ENCODE data around the gene SEMA4B.
"Not testable (repeated sequence)": the region's sequence is repeated elsewhere in the genome, so short reads cannot be mapped to it uniquely, and the experiment has no call there.

SEMA4B gene

DNA sequence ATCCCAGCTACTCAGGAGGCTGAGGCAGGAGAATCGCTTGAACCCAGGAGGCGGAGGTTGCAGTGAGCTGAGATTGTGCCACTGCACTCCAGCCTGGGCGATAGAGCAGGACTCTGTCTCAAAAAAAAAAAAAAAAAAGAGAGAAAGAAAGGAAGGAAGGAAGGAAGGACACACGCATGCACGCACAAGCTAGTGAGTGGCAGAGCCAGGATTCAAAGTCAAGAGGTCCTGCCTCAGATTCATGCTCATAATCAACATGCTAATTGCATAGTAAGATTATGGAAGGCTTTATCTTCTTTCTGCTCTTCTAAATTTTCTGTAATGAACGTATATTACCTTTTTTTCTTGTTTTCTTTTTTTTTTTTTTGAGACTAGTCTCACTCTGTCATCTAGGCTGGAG, 59.6 kb downstream of the SEMA4B start:
- not testable (repeated sequence) for DNase-seq

DNA sequence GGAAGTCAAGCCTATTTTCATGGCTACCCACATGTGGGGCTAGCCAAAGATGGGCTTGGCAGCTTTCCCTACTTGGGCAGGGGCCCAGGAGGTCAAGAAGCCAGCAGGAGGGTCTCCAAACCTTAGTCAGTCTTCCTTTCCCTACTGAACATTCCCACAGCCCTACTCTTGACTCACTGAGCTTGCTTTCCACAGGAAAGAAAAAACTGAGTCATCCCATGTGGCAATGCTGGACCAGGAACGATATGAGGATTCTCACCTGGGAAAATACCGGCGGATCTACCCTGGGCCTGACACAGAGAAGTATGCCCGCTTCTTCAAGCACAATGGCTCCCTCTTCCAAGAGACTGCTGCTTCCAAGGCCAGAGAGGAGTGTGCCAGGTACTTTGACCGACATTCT, 60.7 kb downstream of the SEMA4B start:
- no peak for DNase-seq

DNA sequence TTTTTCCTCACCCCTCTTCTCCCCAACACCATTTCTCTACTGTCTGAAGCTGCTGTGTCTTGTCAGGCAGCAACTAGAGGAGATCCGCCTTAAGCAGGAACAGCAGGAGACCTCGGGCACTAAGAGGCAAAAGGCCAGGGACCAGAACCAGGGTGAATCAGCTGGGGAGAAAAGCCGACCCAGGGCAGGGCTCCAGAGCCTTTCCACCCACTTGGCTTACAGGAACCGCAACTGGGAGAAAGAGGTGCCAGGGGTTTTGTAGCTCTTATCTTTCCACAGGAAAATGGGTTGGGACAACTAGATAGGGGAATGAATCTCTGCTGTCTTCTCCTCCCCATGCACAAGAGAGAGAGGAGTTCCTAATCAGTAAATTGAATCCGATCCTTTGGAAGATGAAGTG, 61.3 kb downstream of the SEMA4B start:
- DNase-seq: no peak

DNA sequence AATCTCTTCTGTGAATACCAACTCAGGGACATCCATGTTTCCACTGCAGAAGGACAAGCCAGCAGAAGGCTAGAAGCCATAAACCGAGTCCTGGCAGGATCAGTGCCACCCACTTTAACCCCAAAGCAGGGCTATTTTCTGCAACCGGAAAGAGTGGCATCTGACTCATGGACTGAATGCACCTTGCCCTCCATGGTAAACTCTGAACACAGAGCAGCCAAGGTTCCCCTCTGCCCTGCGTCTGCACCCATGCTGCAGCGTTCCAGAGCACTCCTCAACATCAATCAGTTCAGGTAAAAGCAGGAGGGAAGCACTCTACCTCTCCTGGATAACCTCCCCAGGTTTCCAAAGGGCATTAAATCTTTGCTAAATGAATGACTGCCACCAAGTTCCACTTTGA, 63.5 kb downstream of the SEMA4B start:
- DNase-seq: no peak

DNA sequence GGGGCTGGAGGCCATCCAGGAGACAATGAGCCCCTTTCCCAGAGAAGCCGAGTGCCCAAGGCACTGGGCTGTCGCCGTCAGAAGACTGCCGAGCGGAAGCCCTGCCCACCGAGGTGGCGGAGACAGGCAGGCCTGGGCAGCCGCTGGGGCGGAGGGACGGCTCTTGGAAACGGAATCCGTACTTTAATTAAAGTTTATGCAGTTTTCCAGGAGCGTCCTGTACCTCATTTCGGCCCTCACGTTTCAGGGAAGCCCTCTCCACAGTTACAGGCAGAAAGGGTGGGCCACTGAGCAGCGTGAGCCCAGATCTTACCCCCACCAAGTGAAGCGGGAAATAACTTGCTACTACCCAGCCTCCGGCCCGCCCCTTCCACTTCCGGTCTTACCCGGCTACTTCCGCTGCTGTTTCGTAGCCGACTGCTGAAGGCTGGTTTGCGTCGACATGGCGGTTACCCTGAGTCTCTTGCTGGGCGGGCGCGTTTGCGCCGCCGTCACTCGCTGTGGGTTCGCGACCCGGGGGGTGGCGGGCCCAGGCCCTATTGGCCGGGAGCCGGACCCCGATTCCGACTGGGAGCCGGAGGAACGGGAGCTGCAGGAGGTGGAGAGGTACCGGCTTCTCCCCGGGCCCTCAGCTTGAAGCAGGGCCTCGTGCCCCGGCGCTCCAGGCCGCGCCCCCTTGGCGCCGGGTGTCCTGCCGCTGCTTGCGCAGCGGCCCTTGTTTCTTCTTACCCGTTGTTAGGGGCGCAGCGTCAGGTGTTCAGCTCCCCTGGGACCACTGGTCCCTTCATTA, 64.3 kb downstream of the SEMA4B start, which contains the start of gene NGRN:
NGRN (plus strand) TSS at position 402 of the 790 bp plus-strand sequence; CDS start at position 443, 41 bp downstream.
- DNase-seq: peak; percentile 90

DNA sequence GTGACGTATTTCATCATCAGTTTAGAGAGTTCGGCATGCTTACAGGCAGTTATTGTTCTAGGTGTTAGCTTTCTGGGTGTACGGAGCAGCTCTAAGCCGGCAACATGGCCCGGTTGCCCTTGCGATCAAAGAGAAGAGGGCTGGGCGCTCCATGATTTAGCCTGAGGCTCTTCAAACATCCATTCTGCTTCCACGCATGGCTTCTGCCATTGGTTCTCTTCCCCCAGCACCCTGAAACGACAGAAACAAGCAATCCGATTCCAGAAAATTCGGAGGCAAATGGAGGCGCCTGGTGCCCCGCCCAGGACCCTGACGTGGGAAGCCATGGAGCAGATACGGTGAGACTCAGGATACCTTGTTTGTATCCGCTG, 64.9 kb downstream of the SEMA4B start:
- DNase-seq: peak; percentile 19

DNA sequence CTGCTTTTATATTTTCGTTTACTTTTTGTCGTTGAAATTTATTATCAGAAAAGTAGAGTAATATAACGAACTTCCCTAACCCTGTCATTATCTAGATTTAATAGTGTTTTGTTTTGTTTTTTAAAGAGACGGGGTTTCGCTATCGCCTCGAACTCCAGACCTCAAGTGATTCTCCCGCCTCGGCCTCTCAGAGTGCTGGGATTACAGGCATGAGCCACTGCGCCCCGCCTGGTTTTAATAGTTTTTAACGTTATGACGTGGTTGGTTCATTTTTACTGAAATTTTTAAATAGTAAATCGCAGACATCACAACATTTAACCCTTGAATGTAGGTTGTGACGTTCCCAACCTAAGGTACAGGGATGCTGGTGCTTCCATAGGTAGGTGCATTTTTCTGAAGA, 65.4 kb downstream of the SEMA4B start:
- peak; percentile 27 for DNase-seq

DNA sequence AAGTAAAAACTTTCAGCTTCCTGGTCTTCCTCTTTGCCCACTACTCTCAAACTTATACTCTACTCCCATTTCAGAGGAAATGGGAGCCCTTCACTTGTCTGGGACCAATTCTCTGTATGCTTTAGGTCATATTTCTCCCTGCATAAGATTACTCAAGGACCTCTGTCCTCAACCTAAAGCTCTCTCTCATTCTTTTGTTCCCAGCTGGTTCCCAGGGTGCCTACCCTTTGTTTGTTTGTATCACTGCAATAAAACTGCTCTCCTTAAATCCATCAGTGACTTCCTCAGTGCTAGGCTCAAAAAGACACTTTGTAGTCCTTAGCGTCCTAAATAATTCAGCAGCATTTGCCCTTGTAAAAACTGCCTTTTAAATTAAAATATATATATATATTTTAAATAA, 67.3 kb downstream of the SEMA4B start:
- DNase-seq: no peak

DNA sequence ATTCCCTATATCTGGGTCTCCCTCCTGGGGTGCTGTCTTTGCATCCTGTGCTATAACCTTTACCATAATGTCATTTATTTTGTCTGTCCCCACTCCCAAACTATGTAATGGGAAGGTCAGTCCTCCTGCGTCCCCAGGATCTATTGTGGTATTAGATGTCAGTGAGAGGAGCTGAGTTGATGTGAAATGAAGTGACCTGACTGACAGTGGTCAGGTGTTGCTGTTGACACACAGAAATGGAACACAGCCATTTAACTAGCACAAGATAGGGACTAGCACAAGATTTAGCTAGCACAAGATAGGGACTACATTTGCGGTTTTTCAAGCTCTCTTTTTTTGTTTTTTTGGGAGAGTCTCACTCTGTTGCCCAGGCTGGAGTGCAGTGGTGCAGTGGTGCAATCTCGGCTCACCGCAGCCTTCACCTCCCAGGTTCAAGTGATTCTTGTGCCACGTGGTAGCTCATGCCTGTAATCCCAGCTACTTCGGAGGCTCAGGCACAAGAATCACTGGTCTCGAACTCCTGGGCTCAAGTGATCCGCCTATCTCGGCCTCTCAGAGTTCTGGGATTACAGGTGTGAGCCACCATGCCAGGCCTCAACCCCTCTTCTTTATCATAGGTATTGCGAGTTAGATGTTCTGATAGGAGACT, 69.5 kb downstream of the SEMA4B start:
- DNase-seq: no peak

DNA sequence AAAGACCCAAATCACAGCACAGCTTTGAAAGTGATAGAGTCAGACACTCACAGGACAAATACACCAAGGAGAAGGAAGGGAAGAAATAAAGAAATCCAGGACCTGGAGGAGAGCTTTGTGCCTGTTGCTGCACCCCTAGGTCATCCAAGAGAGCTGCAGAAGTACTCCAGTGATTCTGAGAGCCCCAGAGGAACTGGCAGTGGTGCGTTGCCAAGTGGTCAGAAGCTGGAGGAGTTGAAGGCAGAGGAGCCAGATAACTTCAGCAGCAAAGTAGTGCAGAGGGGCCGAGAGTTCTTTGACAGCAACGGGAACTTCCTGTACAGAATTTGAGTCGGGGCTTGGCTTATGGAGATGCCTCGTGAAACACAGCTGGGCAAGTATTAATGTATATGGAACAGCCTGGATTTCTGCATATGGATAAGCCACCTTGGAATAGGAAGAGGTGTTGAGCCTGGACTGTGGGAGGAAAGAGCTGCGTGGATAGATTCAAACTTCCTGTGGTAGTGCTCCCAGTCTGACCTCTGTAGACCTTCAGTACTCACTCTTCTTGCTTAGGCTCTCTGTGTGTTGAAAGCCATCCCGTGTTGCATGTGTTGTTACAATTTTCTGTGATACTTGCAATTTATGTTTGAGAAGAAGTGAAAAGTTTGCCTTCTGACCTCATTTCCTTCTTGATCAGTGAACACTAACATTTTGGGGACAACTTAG, 70.5 kb downstream of the SEMA4B start:
- no peak for DNase-seq

DNA sequence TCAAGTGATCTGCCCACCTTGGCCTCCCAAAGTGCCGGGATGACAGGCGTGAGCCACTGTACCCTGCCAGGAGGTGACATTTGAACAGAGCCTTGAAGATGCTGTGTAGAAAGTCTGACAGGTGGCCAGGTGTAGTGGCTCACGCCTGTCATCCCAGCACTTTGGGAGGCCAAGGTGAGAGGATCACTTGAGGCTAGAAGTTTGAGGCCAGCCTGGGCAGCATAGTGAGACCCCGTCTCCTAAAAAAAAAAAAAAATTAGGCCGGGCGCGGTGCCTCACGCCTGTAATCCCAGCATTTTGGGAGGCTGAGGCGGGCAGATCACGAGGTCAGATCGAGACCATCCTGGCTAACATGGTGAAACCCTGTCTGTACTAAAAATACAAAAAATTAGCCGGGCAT, 77.3 kb downstream of the SEMA4B start:
- not testable (repeated sequence) for DNase-seq

Measured in fibroblast of skin of scalp (primary cell).